GM19324 (cell line): Measurements from ENCODE around the gene ZFHX3.

Experiments used
- ATAC-seq: cut with Tn5 transposase; IDR thresholded peaks from one replicate; pipeline ENCODE4 v1.9.1; 2021; ENCODE audit warnings: mild to moderate bottlenecking, moderate library complexity; ENCODE audit not compliant: unreplicated experiment, low FRiP score

Gene ZFHX3

GRCh38 chr16:73042807-73043206 lies 5.1 kb downstream of the ZFHX3 start:
- no peak for ATAC-seq

- ATAC-seq, result no peak
Observed at GRCh38 chr16:73041676-73042075, 6.3 kb downstream of the ZFHX3 start.

GRCh38 chr16:73040735-73041402 lies 7.1 kb downstream of the ZFHX3 start:
- ATAC-seq, result no peak

- ATAC-seq, result no peak
Observed at GRCh38 chr16:73040136-73040535, 7.8 kb downstream of the ZFHX3 start.

- no peak for ATAC-seq
Observed at GRCh38 chr16:73037845-73038570, 9.9 kb downstream of the ZFHX3 start.

GRCh38 chr16:73037331-73037745 lies 10.6 kb downstream of the ZFHX3 start:
- ATAC-seq, result no peak

- ATAC-seq, result peak; percentile 69
Observed at GRCh38 chr16:73036074-73036826, 11.7 kb downstream of the ZFHX3 start.

- no peak for ATAC-seq
Observed at GRCh38 chr16:73034374-73034773, 13.6 kb downstream of the ZFHX3 start.

- no peak for ATAC-seq
Observed at GRCh38 chr16:73033271-73033998, 14.5 kb downstream of the ZFHX3 start.

- ATAC-seq, result no peak
Observed at GRCh38 chr16:73032541-73033270, 15.2 kb downstream of the ZFHX3 start.

- ATAC-seq, result no peak
Observed at GRCh38 chr16:73031984-73032383, 15.9 kb downstream of the ZFHX3 start.

- no peak for ATAC-seq
Observed at GRCh38 chr16:73031155-73031866, 16.6 kb downstream of the ZFHX3 start.

GRCh38 chr16:73028721-73029361 lies 19.1 kb downstream of the ZFHX3 start:
- no peak for ATAC-seq

GRCh38 chr16:73028263-73028662 lies 19.7 kb downstream of the ZFHX3 start:
- no peak for ATAC-seq

- no peak for ATAC-seq
Observed at GRCh38 chr16:73027685-73028111, 20.2 kb downstream of the ZFHX3 start.

- no peak for ATAC-seq
Observed at GRCh38 chr16:73026754-73027684, 20.9 kb downstream of the ZFHX3 start.

GRCh38 chr16:73025856-73026210 lies 22.1 kb downstream of the ZFHX3 start:
- ATAC-seq, result no peak
